ENCODE results near the gene FUOM. TPM values are rescaled to one million over a fixed set of nuclear protein-coding genes. Genes with fewer than 3 reads are reported as not detected.

Gene FUOM
- polyA plus RNA-seq, 1 donor from 2014 or later = not detected

GRCh38 chr10:133403359-133403758 is 45.5 kb upstream of the FUOM start:
- Histone ChIP-seq H3K9me3 (ENCODE audit: low read length) (no peaks in the 10 kb centered on the region), H3K9ac (ENCODE audit: low read length) (no peak overlapping the region), H3F3A (ENCODE audit: insufficient read depth, low read length, poor library complexity, severe bottlenecking) (no peaks in the 10 kb centered on the region), H3K27ac (ENCODE audit: low read length) (no peak overlapping the region), H2AFZ (ENCODE audit: low read depth, low read length) (no peak overlapping the region), H3K9me2 (ENCODE audit: insufficient read depth, low read length) (no peaks in the 10 kb centered on the region), H3K36me3 (ENCODE audit: insufficient read depth, low read length) (no peaks in the 10 kb centered on the region), H3K27me3 (ENCODE audit: insufficient read depth, low read depth, low read length) (no peaks in the 10 kb centered on the region), H3K4me2 (ENCODE audit: low read length) (no peak overlapping the region), H3K79me2 (replicated peaks; ENCODE audit: insufficient read depth, low read length) (peaks cover 14% of the 10 kb centered on the region), H4K20me1 (ENCODE audit: insufficient read depth) (no peaks in the 10 kb centered on the region), H3K4me3 (ENCODE audit: low read length) (no peak overlapping the region)
- TF ChIP-seq CTCF (IDR thresholded peaks at IDR 0.05; ENCODE audit: poor library complexity, severe bottlenecking) (no peak), TAF1 (IDR thresholded peaks at IDR 0.05; ENCODE audit: low read depth) (no peak), MXI1 (conservative IDR thresholded peaks at IDR 0.05; ENCODE audit: poor library complexity, severe bottlenecking) (no peak), EZH2 (IDR thresholded peaks at IDR 0.05; ENCODE audit: borderline replicate concordance, insufficient read depth, low read length, poor library complexity, severe bottlenecking) (no peak), EP300 (conservative IDR thresholded peaks at IDR 0.05; ENCODE audit: poor library complexity, severe bottlenecking) (no peak)

- H3K9ac ChIP-seq (ENCODE audit: low read length) = no peak overlapping the region
- TF ChIP-seq RAD21 (conservative IDR thresholded peaks at IDR 0.05) (no peak), SMC3 (conservative IDR thresholded peaks at IDR 0.05; ENCODE audit: poor library complexity) (no peak), REST (IDR thresholded peaks at IDR 0.05; ENCODE audit: borderline replicate concordance) (no peak), POLR2AphosphoS5 (IDR thresholded peaks at IDR 0.05) (no peak), EP300 (conservative IDR thresholded peaks at IDR 0.05; ENCODE audit: poor library complexity, severe bottlenecking) (no peak)
- no peaks in the 10 kb centered on the region for H3F3A ChIP-seq (ENCODE audit: insufficient read depth, low read length, poor library complexity, severe bottlenecking)
- H2AFZ ChIP-seq (ENCODE audit: low read depth, low read length) = no peak overlapping the region
- H3K4me3 ChIP-seq (ENCODE audit: low read length) = no peak overlapping the region
- no peaks in the 10 kb centered on the region for H4K20me1 ChIP-seq (ENCODE audit: insufficient read depth)
- no peaks in the 10 kb centered on the region for H3K36me3 ChIP-seq (ENCODE audit: insufficient read depth, low read length)
- no peaks in the 10 kb centered on the region for H3K9me3 ChIP-seq (ENCODE audit: low read length)
- H3K27me3 ChIP-seq (ENCODE audit: insufficient read depth, low read depth, low read length) = no peaks in the 10 kb centered on the region
- no peak overlapping the region for H3K4me2 ChIP-seq (ENCODE audit: low read length)
- H3K27ac ChIP-seq (ENCODE audit: low read length) = no peak overlapping the region
- peaks cover 10% of the 10 kb centered on the region for H3K79me2 ChIP-seq (replicated peaks; ENCODE audit: insufficient read depth, low read length)
- H3K9me2 ChIP-seq (ENCODE audit: insufficient read depth, low read length) = no peaks in the 10 kb centered on the region
Observed at GRCh38 chr10:133401981-133402725, 44.3 kb upstream of the FUOM start.

All from neural cell (in vitro differentiated cells).